Activated CD4-positive, alpha-beta T cell treated with anti-CD3 and anti-CD28 coated beads for 1 hour (primary cell): ENCODE data around the gene TMPRSS3.

Experiments
- DNase-seq: peaks from one replicate; pipeline ENCODE4 v3.0.0-alpha.2; 2020

Gene TMPRSS3

DNA sequence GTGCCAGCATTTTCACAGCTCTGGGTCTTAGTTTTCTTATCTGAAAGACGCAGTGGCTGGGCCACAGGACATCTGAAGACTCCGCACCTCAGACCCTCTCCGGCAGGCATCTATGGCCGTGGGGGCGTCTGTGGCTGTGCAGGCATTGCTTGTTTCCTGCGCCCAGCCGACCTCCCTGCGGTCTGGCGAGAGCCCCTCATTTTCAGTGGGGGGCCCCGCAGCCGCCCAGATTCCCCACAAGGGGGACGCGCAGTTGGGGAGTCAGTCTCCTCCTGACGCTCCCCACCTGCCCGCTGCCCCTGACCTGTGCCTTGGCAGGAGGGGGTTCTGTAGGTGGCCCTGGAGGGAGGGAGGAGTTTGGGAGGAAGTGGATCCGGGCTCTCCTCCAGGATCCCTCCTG is 26.0 kb downstream of the TMPRSS3 start:
- DNase-seq: no peak

DNA sequence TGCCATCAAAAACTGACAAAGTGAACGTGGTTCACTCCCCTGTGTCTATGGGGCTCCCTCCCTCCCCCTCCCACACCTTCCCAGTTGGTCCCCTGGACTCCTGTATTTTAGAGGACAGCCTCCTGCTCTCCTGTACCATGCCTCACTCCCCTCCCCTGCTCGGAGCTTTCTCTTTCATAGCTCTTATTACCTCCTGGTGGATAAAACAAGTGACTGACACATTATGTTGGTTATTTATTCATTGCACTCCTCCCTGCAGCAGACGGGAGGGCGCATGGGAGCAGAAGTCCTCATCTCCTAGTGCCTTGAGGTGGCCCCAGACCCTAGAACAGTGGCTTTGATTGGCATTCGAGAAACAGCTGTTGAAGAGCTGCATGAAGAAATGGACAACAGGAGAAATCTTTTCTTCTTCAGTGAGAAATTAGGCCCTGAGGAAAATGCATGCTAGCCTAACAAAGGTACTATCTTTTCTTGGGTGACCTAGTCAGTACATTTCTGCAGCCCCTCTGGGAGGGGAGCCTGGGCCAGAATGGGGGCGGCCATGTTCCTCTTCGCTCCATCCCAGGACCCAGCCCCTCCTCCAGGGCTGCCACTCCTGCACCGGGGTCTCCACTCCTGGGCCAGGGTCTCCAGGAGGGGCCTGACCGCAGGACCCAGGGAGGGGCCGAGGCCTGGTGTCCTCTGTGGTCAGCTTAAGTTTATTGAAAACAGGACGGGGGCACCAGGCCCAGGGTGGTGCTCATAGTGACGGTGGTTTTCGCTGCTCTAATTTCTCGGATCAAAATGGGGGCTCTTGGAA is 28.3 kb downstream of the TMPRSS3 start:
- DNase-seq: no peak

DNA sequence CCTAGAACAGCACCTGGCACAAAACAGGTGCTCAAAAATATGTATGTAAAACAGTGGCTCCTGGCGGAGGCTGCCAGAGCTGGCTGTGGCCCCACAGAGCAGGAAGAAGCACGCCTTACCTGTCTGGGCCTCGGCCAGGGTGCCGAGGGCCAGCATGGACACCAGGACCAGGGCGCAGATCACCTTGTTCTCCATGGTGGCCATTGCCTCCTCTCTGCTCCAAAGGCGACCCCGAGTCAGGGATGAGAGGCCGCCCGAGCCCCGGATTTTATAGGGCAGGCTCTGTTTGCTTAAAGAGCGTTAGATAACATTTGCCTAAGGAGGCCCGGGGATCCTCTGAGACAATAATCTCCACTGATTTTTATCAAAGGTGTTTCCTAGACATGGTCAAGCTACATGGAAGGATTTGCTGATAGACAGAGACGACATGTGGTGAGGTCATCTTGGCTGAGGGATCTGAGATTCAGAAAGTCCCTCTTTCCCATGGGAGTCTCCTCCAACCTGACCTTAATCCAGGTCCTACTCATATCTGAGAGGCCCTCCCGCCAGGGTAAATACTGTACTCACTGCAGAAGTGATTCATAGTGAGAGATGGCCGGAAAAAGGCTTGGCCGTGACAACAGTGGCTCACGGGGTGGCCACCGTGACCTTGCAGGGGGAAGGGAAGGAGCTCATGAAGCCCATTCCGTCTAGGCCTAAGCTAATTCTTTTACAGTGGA is 29.4 kb downstream of the TMPRSS3 start, which contains the start of gene TFF1:
Gene TFF1 (minus strand): TSS at position 244 of the 719 bp plus-strand sequence. CDS start 40 bp downstream, at position 204.
- DNase-seq: no peak

DNA sequence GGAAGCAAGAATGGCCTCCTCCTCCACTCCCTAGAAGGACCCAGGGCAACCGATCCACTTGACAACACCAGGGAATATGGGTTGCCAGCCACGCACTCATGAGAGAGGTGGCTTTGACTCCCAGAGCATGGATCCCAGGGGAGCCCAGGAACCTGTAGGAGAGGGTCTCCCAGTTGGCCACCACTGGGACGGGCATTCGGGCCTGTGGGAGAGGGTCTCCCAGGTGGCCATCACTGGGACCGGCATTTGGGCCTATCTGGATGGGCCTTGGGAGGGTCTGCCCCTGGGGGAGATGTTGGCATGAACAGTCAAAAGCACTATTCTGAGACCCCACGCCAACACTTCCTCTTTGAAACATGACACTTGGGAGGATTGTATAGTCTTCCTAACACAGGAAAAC is 30.1 kb downstream of the TMPRSS3 start:
- DNase-seq: no peak

DNA sequence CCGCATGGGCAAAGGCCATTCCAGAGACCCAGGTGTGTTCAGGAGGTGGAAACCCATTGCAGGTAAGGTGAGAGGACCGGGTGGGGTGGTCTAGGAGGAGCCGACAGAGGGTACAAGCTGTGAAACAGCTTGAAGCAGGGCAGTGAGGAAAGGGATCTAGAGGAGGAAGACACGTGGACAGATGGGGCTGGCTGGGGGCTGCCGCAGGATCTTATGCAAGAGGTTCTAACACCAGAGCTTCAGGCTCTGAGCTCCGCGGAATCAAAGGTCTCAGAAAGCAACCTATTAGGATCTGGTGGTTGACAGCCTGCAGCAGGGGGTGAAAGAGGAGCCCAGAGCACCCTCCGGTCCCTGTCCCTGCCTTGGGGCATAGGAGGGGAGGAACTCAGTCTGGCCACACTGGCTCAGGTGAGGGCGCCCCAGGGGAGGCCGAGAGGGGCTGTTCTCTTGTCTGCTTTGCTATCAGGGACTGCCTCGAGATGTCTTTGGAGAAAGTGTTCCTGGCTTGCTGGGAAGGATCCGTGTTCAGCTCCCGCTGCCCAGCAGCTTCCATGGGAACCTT is 31.5 kb downstream of the TMPRSS3 start:
- no peak for DNase-seq

DNA sequence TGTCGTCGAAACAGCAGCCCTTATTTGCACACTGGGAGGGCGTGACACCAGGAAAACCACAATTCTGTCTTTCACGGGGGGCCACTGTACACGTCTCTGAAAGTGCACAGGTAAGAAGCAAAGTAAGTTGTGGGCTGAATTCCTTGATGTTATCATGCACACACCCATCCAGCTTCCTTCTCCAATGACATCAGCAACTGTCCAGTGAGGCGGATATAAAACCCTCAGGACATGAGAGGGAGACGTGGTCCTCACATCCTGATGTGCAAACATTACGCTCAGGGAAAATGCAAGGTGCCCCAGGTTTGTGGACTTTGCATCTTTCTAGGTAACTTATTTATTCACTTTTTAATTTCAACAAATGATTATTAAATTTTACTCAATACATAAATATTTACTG is 32.5 kb downstream of the TMPRSS3 start:
- DNase-seq: no peak

DNA sequence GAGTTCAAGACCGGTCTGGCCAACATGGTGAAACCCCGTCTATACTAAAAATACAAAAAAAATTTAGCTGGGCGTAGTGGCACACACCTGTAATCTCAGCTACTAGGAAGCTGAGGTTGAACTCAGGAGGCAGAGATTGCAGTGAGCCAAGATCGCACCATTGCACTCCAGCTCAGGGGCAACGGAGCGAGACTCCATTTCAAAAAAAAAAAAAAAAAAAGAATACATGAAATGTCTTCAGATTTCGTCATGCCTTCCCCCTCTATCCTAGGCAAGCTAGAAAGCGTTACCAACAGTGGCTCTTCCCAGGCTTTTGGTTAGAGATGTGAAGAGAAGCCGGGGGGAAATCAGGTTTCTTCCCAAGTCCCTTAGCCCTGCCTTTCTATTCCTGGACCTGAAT is 33.2 kb downstream of the TMPRSS3 start:
- no peak for DNase-seq

DNA sequence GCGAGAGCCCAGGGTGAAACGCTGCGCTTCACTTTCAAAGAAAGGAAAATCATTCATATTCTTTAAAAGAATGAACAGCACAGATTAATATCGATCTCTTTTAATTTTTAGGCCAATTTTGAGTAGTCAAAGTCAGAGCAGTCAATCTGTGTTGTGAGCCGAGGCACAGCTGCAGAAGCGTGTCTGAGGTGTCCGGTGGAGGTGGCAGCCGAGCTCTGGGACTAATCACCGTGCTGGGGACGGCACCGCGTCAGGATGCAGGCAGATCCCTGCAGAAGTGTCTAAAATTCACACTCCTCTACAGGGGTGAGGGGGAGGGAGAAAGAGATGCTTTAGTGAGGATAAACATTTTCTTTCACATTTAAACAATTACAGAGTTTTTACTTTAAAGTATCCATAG is 33.7 kb downstream of the TMPRSS3 start:
- DNase-seq: no peak

DNA sequence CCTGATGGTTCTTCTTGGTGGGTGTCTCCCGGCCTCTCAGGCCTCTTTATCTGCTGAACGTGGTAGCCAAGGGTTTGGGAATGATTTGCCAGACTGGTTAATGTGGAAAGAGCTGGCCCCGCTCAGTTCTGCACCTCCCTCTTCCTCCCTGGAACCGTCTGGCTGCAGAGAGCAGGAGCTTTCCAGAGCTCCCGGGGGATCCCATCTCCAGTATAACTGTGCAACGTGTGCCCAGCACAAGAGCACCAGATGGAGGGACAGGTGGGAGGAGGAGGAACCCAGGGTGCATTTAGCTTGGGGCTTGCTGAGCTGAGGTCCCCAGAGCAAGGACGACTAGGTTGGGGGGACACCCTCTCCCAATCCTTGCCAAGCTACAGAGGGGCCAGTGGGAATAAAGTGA is 34.6 kb downstream of the TMPRSS3 start:
- no peak for DNase-seq

DNA sequence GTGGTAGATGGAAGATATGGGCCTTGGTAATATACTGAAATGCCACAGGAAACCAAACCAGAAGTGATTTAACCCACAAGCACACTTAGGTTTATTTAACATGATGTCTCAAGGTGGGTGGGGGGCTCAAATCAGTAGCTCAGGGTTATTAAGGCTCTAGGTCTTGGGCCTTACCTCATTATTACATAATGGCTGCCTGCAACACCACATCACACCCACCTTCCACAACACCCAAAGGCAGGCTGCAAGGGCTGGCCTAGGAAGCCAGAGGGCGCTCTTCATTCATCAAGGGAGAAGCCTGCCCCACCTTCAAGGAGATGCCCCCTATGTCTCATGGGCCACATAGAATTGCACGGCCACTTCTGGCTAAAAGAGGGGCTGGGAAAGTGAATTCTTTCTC is 35.5 kb downstream of the TMPRSS3 start:
- DNase-seq: no peak

DNA sequence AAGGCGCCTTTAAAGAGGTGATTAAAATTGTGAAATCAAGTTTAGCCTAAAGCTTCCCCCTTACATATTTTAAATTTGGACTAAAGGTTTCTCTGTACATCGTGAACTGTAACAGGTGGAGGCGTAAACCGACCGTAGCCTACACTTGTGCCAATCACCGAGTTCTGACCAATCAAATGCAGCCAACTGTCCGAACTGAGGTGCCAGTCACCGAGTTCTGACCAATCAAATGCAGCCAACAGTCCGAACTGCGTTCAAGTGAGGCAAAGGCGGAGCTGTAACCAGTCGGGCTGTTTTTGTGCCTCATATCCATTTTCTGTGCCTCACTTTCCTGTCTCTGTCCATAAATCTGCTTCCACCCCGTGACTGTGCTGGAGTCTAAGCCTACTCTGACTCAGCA is 36.9 kb downstream of the TMPRSS3 start:
- DNase-seq: no peak

DNA sequence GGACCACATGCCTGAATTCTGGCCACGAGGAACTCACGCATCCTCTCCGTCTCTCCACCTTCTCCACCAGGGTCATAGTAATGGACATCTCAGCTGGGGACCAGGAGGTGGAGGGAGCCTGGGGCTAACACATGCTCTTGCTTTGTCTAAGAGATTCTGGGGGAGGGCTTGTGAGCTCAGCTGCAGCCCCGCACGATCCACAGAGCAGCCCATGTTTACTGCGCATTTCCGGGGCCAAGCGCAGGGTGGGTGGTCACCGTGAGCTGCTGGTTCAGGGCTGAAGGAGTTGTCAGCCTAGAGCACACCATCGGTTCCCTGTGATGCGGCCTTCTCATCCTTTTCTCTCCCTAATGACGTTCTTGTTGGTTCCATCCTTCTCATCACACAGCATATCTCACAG is 37.6 kb downstream of the TMPRSS3 start:
- DNase-seq: no peak

DNA sequence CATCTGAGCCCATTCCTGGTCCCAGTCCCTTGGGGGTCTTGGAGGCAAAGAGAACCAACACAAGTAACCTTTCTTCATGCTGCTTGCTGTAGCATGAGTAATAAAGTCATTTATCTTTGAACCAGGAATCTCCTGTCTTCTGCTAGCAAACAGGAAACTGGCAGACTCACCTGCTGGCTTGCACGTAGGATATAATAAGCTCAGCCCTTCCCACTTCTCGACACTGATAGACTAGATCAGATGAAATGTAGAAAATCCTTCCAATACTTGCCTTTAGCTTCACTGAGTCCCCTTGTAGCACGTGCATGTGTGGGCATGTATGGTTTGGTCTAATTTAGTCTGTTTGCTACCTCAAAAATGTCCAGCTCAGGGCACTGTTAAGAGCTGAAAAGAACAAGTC is 38.5 kb downstream of the TMPRSS3 start:
- DNase-seq: no peak

DNA sequence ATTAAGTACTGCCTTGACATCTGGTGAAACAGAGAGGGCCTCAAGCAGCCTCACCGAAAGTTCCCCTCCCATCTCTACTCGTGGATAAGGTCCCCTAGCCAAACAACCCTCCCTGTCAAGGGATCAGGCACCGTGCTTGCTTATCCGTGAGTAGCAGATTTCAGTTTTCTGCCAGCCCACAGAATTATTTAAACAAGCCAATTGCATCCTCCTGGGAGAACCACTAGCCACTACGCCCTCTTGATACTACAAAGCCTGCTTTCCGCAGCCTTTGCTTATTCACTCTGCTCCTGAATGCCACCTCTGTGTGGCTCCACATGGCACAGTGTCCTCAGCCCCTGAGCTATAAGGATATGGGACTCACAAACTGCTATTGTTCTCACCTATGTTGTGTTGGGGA is 39.2 kb downstream of the TMPRSS3 start:
- no peak for DNase-seq

DNA sequence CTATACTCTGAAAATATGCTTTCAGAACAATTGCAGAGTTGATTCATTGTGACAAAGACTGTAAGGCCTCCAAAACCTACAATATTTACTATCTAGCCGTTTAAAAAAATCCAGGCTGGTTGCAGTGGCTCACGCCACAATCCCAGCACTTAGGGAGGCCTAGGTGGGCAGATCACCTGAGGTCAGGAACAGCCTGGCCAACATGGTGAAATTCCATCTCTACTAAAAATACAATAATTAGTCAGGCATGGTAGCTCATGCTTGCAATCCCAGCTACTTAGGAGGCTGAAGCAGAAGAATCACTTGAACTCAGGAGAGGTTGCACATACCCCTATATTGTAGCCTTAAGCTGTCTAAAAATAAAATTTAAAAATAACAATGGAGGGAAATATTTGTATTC is 39.8 kb downstream of the TMPRSS3 start:
- no peak for DNase-seq

DNA sequence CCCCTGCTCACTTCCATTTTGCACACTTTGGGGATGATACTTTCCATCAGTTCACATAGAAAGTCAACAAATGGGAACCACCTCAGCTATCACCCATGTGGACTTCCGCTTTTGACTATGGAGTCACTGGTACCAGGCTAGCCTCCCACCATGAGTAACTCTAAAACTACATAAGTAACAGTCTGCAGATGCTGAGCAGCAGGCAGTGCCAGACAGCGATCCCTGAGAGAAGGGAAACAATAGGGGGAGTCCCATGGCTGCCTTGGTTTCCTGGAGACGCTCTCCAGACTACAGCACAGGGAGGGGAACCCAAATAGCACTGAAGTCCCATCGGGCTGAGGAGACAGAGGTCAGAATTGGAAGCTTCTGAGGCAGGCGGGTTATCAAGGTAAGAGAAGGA is 42.2 kb downstream of the TMPRSS3 start:
- no peak for DNase-seq

DNA sequence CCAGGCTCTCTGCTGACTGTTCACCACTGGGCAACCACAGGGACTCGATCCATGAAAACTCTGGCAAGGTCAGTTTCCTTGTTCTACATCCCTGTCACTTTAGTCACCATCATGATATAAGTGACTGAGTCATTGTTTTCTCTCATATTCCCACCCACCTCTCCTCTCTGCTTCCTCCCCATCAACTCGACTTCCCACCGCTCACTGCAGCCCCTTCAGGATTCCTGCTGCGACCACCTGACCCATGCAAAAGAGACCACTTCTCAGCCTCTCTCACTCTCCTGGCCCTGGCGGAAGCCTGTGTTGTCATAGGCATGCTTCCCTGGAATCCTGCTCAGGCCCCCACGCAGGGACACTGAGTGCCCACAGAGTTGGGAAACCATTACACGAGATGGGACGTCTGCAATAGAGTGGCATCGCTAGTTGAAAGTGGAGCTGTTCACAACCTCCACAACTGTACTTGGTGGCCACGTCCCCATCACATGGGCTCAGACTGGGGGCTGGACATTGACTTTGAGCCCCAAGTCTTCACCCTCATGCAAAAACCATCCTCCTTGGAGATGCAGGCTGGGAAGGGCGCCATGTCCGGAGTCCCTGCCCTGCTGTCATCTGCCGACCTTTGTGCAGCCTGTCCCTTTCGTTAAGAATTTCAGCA is 43.3 kb downstream of the TMPRSS3 start:
- no peak for DNase-seq

DNA sequence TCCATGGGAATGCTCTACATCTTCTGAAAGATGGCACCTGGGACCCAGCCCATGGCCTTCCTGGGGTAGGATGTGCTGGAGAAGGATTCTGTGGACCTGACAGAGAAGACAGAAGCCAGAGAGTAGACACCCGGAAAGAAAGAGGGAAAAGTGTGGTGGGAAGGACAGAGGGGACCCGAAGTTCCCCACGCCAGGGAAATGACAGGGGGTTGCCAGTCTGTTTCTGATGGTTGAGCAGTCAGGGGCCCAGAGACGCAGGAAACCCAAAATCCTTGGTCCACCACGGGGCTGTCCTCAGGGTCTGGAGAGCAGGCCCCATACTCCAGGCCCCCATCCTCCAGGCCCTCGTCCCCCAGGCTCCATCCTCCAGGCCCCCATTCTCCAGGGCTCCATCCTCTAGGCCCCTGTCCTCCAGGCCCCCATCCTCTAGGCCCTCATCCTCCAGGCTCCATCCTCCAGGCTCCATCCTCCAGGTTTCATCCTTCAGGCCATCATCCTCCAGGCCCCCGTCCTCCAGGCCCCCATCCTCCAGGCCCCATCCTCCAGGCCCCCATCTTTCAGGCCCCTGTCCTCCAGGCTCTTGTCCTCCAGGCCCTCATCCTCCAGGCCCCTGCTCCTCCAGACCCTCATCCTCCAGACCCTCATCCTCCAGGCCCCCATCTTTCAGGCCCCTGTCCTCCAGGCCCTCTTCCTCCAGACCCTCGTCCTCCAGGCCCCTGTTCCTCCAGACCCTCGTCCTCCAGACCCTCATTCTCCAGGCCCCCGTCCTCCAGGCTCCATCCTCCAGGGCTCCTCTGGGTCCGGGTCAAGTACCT is 44.0 kb downstream of the TMPRSS3 start:
- DNase-seq: no peak

DNA sequence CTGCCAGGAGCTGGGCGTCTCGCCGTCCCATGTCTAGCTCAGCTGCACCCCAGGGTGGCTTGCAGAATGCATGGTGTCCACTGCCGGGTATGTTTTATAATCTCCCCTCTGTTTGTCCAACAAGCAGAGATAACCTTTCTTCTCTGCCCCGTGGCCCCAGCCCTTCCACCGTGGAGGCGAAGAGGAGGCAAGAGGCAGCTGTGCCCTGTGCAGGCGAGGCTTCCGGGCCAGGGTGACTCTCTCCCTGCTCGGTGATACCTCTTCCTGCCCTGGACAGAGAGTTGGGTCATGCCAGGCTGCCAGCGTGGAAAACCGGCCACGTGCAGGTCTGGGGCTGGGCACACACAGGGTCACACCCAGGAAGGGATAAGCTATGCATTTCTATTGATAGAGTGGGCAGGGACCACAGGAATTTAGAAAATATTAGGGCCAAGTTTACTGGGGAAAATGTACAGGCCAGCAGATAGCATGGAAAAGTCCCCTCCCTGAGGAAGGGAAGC is 44.9 kb downstream of the TMPRSS3 start, which contains the start of gene TFF2:
Gene TFF2 (minus strand): TSS at position 68 of the 500 bp plus-strand sequence. CDS start 37 bp downstream, at position 31.
- DNase-seq: no peak

DNA sequence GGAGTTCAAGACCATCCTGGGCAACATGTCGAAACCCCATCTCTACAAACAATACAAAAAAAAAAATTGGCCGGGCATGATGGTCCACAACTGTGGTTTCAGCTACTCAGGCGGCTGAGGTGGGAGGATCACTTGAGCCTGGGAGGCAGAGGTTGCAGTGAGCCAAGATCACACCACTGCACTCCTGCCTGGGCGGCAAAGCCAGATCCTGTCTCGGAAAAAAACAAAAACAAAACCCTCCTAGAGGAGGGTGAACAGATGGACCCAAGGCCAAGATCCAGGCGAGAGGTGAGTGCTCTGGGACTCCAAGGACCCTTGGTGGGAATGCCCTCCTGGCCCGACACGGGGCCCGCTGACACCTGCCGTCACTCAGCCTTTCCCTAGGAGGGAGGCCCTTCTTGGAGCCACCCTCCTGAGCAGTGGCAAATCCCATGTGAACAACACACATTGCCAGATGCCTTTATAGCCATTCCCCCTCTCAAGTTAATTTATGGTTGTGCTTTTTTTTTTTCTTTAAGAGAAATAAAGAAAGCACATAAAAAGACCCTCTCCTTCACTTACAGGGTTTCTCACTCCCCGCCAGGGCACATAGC is 45.4 kb downstream of the TMPRSS3 start:
- DNase-seq: no peak

DNA sequence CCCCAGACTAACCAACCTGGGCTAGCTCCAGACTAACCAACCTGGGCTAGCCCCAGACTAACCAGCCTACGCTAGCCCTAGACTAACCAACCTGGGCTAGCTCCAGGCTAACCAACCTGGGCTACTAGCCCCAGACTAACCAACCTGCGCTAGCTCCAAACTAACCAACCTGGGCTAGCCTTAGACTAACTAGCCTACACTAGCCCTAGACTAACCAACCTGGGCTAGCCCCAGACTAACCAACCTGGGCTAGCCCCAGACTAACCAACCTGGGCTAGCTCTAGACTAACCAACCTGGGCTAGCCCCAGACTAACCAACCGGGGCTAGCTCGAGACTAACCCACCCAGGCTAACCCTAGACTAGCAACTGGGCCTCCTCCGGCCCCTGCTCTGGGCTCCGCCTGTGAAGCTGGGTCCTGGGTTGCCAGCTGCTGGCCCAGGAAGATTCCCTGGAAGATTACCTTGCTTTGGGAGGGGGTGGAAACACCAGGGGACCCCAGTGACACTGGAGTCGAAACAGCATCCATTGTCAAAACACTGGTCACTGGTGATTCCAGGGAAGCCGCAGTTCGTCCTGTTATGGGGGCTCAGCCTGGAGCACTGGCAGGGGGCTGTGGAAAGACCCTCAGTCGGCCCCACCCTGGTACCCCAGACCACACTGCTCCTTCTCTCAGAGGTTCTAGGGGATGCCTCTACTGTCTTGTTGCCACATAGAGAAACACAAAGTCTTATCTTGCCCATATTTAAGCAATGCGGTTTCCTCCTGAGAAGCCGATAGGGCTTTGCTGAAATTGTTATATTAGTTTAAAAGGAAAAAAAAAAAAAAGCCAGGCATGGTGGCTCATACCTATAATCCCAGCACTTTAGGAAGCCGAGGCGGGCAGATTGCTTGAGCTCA is 46.2 kb downstream of the TMPRSS3 start:
- DNase-seq: no peak
